ENCODE results near the gene SPZ1.
"Not testable (repeated sequence)": the region's sequence is repeated elsewhere in the genome, so short reads cannot be mapped to it uniquely, and the experiment has no call there.

The SPZ1 gene

DNA sequence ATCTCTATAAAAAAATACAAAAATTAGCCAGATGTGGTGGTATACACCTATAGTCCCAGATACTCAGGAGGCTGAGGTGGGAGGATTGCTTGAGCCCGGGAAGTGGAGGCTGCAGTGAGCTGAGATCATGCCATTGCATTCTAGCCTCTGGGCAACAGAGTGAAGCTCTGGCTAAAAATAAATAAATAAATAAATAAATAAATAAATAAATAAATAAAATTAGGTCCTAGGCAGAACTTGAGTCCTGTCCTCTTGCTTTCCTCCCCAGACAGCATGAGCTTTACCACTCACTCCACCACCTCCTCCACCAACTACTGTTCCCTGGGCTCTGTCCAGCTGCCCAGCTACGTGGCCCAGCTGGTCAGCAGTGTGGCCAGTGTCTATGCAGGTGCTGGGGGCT lies 31.6 kb upstream of the SPZ1 start:
- TF ChIP-seq, protein P1, sequence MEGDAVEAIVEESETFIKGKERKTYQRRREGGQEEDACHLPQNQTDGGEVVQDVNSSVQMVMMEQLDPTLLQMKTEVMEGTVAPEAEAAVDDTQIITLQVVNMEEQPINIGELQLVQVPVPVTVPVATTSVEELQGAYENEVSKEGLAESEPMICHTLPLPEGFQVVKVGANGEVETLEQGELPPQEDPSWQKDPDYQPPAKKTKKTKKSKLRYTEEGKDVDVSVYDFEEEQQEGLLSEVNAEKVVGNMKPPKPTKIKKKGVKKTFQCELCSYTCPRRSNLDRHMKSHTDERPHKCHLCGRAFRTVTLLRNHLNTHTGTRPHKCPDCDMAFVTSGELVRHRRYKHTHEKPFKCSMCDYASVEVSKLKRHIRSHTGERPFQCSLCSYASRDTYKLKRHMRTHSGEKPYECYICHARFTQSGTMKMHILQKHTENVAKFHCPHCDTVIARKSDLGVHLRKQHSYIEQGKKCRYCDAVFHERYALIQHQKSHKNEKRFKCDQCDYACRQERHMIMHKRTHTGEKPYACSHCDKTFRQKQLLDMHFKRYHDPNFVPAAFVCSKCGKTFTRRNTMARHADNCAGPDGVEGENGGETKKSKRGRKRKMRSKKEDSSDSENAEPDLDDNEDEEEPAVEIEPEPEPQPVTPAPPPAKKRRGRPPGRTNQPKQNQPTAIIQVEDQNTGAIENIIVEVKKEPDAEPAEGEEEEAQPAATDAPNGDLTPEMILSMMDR (IDR thresholded peaks at IDR 0.05), result no peak
- no peak overlapping the region for H3K27ac ChIP-seq
- no peak overlapping the region for H3K4me3 ChIP-seq
- no peak for DNase-seq (ENCODE audit: low spot score)

DNA sequence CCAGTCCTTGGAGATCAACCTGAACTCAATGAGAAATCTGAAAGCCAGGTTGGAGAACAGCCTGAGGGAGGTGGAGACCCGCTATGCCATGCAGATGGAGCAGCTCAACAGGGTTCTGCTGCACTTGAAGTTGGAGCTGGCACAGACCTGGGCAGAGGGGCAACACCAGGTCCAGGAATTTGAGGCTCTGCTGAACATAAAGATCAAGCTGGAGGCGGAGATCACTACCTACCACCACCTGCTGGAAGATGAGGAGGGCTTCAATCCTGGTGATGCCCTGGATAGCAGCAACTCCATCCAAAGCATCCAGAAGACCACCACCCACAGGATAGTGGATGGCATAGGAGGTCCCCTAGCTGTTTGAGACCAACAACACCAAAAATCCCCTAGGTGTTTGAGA lies 30.5 kb upstream of the SPZ1 start:
- Histone ChIP-seq H3K4me3 (no peak overlapping the region), H3K27ac (no peak overlapping the region)
- TF ChIP-seq, protein P1 (IDR thresholded peaks at IDR 0.05), result no peak
- DNase-seq (ENCODE audit: low spot score), result no peak

DNA sequence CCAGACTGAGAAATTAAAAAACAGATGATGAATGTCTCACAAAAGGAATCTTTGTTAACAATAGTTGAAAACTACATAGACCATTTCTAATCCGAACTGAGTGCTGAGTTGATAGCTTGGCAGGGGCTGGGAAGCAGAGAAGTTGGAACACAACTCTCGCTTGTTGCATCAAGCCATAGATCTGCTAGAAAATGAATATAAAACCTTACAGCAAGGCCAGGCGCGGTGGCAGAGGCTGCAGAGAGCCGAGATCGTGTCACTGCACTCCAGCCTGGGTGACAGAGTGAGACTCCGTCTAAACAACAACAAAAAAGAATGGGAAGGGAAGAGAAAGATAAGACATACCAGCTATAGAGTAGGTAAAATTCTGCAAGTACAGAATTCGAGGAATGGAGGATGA lies 28.0 kb upstream of the SPZ1 start:
- Histone ChIP-seq H3K4me3 (no peak overlapping the region), H3K27ac (no peak overlapping the region)
- TF ChIP-seq, protein P1 (IDR thresholded peaks at IDR 0.05), result no peak
- DNase-seq (ENCODE audit: low spot score), result no peak

DNA sequence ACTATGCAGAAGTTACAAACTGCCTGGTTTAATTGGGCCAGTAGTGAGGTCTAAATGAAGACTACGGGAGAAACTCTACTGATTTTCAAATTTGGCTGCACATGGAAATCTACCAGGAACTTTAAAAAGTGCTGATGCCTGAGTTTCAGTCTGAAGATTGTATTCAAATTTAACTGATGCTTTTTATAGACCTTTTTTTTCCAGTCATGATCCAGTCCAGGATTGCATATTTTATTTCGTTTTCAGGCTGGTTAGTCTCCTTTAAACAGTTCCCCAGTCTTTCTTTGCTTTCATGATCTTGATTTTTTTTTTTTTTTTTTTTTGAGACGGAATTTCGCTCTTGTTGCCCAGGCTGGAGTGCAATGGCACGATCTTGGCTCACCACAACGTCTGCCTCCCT lies 23.7 kb upstream of the SPZ1 start:
- no peak for DNase-seq (ENCODE audit: low spot score)
- H3K4me3 ChIP-seq, result no peak overlapping the region
- TF ChIP-seq, protein P1 (IDR thresholded peaks at IDR 0.05), result no peak
- no peak overlapping the region for H3K27ac ChIP-seq

DNA sequence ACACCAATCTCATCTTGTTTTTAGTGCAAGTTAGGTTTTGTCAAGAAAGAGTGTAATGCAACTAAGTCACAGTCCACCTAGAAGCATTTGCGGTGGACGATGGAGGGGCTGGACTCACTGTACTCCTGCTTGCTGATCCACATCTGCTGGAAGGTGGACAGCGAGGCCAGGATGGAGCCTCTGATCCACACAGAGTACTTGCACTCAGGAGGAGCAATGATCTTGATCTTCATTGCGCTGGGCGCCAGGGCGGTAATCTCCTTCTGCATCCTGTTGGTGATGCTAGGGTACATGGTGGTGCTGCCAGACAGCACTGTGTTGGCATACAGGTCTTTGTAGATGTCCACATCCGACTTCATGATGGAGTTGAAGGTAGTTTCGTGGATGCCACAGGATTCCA lies 20.2 kb upstream of the SPZ1 start:
- Histone ChIP-seq H3K27ac (no peak overlapping the region), H3K4me3 (no peak overlapping the region)
- DNase-seq (ENCODE audit: low spot score), result no peak
- TF ChIP-seq, protein P1 (IDR thresholded peaks at IDR 0.05), result no peak

DNA sequence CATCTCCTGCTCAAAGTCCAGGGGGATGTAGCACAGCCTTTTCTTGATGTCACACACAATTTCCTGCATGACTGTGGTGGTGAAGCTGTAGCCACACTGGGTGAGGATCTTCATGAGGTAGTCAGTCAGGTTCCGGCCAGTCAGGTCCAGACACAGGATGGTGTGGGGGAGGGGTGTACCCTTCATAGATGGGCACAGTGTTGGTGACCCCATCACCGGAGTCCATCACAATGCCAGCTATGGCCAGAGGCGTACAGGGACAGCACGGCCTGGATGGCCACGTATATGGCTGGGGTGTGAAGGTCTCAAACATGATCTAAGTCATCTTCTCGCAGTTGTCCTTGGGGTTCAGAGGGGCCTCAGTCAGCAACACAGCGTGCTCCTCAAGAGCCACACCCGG lies 19.7 kb upstream of the SPZ1 start:
- Histone ChIP-seq H3K4me3 (no peak overlapping the region), H3K27ac (no peak overlapping the region)
- no peak for DNase-seq (ENCODE audit: low spot score)
- TF ChIP-seq, protein P1 (IDR thresholded peaks at IDR 0.05), result no peak

DNA sequence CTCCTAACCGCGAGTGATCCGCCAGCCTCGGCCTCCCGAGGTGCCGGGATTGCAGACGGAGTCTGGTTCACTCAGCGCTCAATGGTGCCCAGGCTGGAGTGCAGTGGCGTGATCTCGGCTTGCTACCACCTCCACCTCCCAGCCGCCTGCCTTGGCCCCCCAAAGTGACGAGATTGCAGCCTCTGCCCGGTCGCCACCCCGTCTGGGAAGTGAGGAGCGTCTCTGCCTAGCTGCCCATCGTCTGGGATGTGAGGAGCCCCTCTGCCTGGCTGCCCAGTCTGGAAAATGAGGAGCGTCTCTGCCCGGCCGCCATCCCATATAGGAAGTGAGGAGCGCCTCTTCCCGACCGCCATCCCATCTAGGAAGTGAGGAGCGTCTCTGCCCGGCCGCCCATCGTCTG lies 19.0 kb upstream of the SPZ1 start:
- not testable (repeated sequence) for H3K4me3 ChIP-seq; H3K27ac ChIP-seq; DNase-seq (ENCODE audit: low spot score)

DNA sequence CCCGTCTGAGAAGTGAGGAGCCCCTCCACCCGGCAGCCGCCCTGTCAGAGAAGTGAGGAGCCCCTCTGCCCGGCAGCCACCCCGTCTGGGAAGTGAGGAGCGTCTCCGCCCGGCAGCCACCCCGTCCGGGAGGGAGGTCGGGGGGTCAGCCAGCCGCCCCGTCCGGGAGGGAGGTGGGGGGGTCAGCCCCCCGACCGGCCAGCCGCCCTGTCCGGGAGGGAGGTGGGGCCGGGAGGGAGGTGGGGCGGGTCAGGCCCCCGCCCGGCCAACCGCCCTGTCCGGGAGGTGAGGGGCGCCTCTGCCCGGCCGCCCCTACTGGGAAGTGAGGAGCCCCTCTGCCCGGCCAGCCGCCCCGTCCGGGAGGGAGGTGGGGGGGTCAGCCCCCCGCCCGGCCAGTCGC lies 18.5 kb upstream of the SPZ1 start:
- H3K27ac ChIP-seq; DNase-seq (ENCODE audit: low spot score); H3K4me3 ChIP-seq: not testable (repeated sequence)
